Endothelial cell of umbilical vein (primary cell): ENCODE measurements around the gene APBA2. TPM values are rescaled to one million over a fixed set of nuclear protein-coding genes. Genes with fewer than 3 reads are reported as not detected.

ENCODE experiments used
- BruUV-seq: library from RNA; stranded (reverse); fragments of 400-500 nt; replicated peaks from 2 replicates; lab custom pipeline; 2021; lab: Mats Ljungman, UMichigan
- CTCF ChIA-PET: fragments of 300-600, 350-600 bp; sonication (Branson Sonifier 250); formaldehyde crosslinking; loops from one replicate; lab custom pipeline; 2021; ENCODE audit warnings: antibody characterized with exemption, inconsistent platforms; lab: Charles Lee
- POLR2A ChIA-PET: fragments of 300-600, 350-600 bp; sonication (Branson Sonifier 250); formaldehyde crosslinking; loops from one replicate; lab custom pipeline; 2021; ENCODE audit warnings: antibody characterized with exemption, inconsistent platforms; lab: Charles Lee
- DNase-seq: peaks from one replicate; pipeline ENCODE4 v3.0.0-alpha.2; 2011; ENCODE audit warnings: low read depth, low spot score
- FAIRE-seq: peaks from 2 replicates; lab custom pipeline; 2011; peaks lifted over from hg19 to GRCh38; lab: Jason Lieb, UNC
- H2AFZ ChIP-seq: 2 replicates; pipeline ENCODE4 v1.6.0; 2012; ENCODE audit warnings: low read depth, low read length, control low read depth, inconsistent platforms
- H3K27ac ChIP-seq: 2 replicates; pipeline ENCODE4 v1.5.1; 2011; ENCODE audit warnings: low read depth, mild to moderate bottlenecking, control low read depth, low read length, moderate library complexity; ENCODE audit not compliant: insufficient read depth
- H3K27me3 ChIP-seq, 2 experiments: 2 replicates each; pipeline versions ENCODE4 v1.6.0 to v1.6.1; 2011; ENCODE audit warnings: low read length in 2 of 2, mixed read lengths in 1 of 2; ENCODE audit not compliant: control insufficient read depth in 2 of 2, insufficient read depth in 2 of 2
- H3K36me3 ChIP-seq, 2 experiments: 2 replicates in 1 of 2; 3 replicates in 1 of 2; pipeline ENCODE4 v1.5.1; 2011; ENCODE audit warnings: low read length in 2 of 2, mild to moderate bottlenecking in 1 of 2, moderate library complexity in 1 of 2; ENCODE audit not compliant: control insufficient read depth in 2 of 2, insufficient read depth in 2 of 2; ENCODE audit errors: extremely low read depth in 1 of 2
- H3K4me1 ChIP-seq: 3 replicates; pipeline ENCODE4 v1.5.1; 2011; ENCODE audit warnings: mild to moderate bottlenecking, low read length; ENCODE audit not compliant: control insufficient read depth, insufficient read depth; ENCODE audit errors: extremely low read depth
- H3K4me2 ChIP-seq: 2 replicates; pipeline ENCODE4 v1.6.1; 2011; ENCODE audit warnings: low read length, control low read depth, mixed read lengths; ENCODE audit not compliant: insufficient read depth
- H3K4me3 ChIP-seq, 3 experiments: fragments of 200-600 bp in 1 of 3; sonication (generic), shearing (Covaris generic) in 1 of 3; replicated peaks in 1 of 3; 2 replicates each; pipeline ENCODE4 v1.5.1; 2011 to 2016; ENCODE audit warnings: control low read depth in 3 of 3, low read length in 3 of 3, mild to moderate bottlenecking in 2 of 3, inconsistent platforms in 1 of 3, low read depth in 1 of 3, moderate library complexity in 1 of 3; ENCODE audit not compliant: insufficient read depth in 1 of 3
- H3K79me2 ChIP-seq: 2 replicates; pipeline ENCODE4 v1.6.0; 2012; ENCODE audit warnings: low read length, inconsistent platforms; ENCODE audit not compliant: control insufficient read depth, insufficient read depth
- H3K9ac ChIP-seq: replicated peaks from 2 replicates; pipeline ENCODE3; 2011; ENCODE audit warnings: low read length, control low read depth; ENCODE audit not compliant: insufficient read depth; ENCODE audit errors: extremely low read depth
- H3K9me1 ChIP-seq: replicated peaks from 3 replicates; pipeline ENCODE4 v1.6.0; 2011; ENCODE audit warnings: mild to moderate bottlenecking, low read length; ENCODE audit not compliant: control insufficient read depth, insufficient read depth; ENCODE audit errors: extremely low read depth
- H3K9me3 ChIP-seq: replicated peaks from 2 replicates; pipeline ENCODE4 v1.5.1; 2012; ENCODE audit warnings: low read length, inconsistent platforms; ENCODE audit not compliant: control insufficient read depth, insufficient read depth
- H4K20me1 ChIP-seq: replicated peaks from 2 replicates; pipeline ENCODE3; 2011; ENCODE audit warnings: mild to moderate bottlenecking, low read length; ENCODE audit not compliant: control insufficient read depth, insufficient read depth; ENCODE audit errors: extremely low read depth
- EZH2 ChIP-seq: IDR thresholded peaks from 2 replicates; pipeline ENCODE4 v1.6.1; 2012; ENCODE audit warnings: borderline replicate concordance, low read depth, mild to moderate bottlenecking, moderate library complexity, low read length, inconsistent platforms; ENCODE audit not compliant: severe bottlenecking
- FOS ChIP-seq: IDR thresholded peaks from 2 replicates; pipeline ENCODE4 v1.6.1; 2011; ENCODE audit warnings: mild to moderate bottlenecking, low read length, moderate library complexity, borderline replicate concordance; ENCODE audit not compliant: insufficient read depth
- GATA2 ChIP-seq: IDR thresholded peaks from 2 replicates; pipeline ENCODE4 v1.7.0; 2011; ENCODE audit warnings: low read depth, mild to moderate bottlenecking, moderate library complexity, mixed read lengths, low read length; ENCODE audit not compliant: insufficient read length, insufficient read depth
- JUN ChIP-seq: IDR thresholded peaks from 2 replicates; pipeline ENCODE4 v1.6.1; 2011; ENCODE audit warnings: borderline replicate concordance, low read depth; ENCODE audit not compliant: insufficient read length, insufficient read depth
- MYC ChIP-seq: IDR thresholded peaks from one replicate; pipeline ENCODE4 v1.6.1; 2011; ENCODE audit warnings: mild to moderate bottlenecking, low read depth, low read length
- POLR2A ChIP-seq: IDR thresholded peaks from 2 replicates; pipeline ENCODE4 v1.6.1; 2012; ENCODE audit warnings: low read depth, mild to moderate bottlenecking, control low read depth, low read length
- POLR2AphosphoS5 ChIP-seq: IDR thresholded peaks from 2 replicates; pipeline ENCODE4 v1.6.1; 2012; ENCODE audit warnings: low read depth, mild to moderate bottlenecking, control low read depth, low read length, moderate library complexity; ENCODE audit not compliant: insufficient read depth
- dilution Hi-C: fragments of 300-500 bp; cut with MboI; formaldehyde crosslinking; loops from one replicate; pipeline ENCODE4 v1.15.0; 2019; ENCODE audit warnings: low sequenced_read_pairs; ENCODE audit not compliant: extremely low pct_ligation_motif_present
- intact Hi-C: fragments of 100-400 bp; cut with micrococcal nuclease; formaldehyde crosslinking; loops from one replicate; pipeline ENCODE4 v1.10.0; 2022
- polyA plus RNA-seq, 4 experiments: library from polyadenylated mRNA; depleted of rRNA in 3 of 4; stranded (reverse) in 3 of 4; unstranded in 1 of 4; fragments of >200 nt; gene quantifications; 2 replicates each; pipeline versions ENCODE4 v1.2.1 to v1.2.3, GENCODE V29; 2011 to 2012; ENCODE audit warnings: missing spikeins in 1 of 4
- total RNA-seq: library from RNA; stranded (reverse); gene quantifications from 2 replicates; pipeline ENCODE4 v1.2.3, GENCODE V29; 2021
- TF ChIP-seq, protein P1 (sequence below), 2 donors: IDR thresholded peaks; 1 replicate in 1 of 2; 2 replicates in 1 of 2; pipeline ENCODE4 v1.5.1; 2011; ENCODE audit warnings: low read length in 2 of 2, mild to moderate bottlenecking in 2 of 2, moderate library complexity in 2 of 2, control low read depth in 1 of 2, inconsistent platforms in 1 of 2, low read depth in 1 of 2; ENCODE audit not compliant: insufficient read depth in 1 of 2; ENCODE audit errors: extremely low read depth in 1 of 2
- TF ChIP-seq, protein P2 (sequence below): IDR thresholded peaks from 2 replicates; pipeline ENCODE4 v1.6.1; 2011; ENCODE audit not compliant: insufficient read depth, insufficient read length

APBA2 gene
- total and polyA plus RNA-seq, 2 donors (not counting 3 experiments of a cell fraction or from before 2014, with no cell fraction given) = 5.7 to 11.1 TPM

- no peaks in the 10 kb centered on the region for H3K9me3 ChIP-seq
- no peaks in the 10 kb centered on the region for H3K4me1 ChIP-seq
- DNase-seq (no peak), FAIRE-seq (no peak)
- ChIA-PET CTCF (interaction anchor here (0.8 kb wide), 1 partner anchor 9 kb away, joined by 3 read pairs; no protein-coding TSS in a partner anchor), POLR2A (no interaction called here)
- H3K36me3 ChIP-seq = no peaks in the 10 kb centered on the region
- no peaks in the 10 kb centered on the region for H3K9me1 ChIP-seq
- no peak for TF ChIP-seq EZH2
- TF ChIP-seq, protein P1, sequence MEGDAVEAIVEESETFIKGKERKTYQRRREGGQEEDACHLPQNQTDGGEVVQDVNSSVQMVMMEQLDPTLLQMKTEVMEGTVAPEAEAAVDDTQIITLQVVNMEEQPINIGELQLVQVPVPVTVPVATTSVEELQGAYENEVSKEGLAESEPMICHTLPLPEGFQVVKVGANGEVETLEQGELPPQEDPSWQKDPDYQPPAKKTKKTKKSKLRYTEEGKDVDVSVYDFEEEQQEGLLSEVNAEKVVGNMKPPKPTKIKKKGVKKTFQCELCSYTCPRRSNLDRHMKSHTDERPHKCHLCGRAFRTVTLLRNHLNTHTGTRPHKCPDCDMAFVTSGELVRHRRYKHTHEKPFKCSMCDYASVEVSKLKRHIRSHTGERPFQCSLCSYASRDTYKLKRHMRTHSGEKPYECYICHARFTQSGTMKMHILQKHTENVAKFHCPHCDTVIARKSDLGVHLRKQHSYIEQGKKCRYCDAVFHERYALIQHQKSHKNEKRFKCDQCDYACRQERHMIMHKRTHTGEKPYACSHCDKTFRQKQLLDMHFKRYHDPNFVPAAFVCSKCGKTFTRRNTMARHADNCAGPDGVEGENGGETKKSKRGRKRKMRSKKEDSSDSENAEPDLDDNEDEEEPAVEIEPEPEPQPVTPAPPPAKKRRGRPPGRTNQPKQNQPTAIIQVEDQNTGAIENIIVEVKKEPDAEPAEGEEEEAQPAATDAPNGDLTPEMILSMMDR (IDR thresholded peaks at IDR 0.05; ENCODE audit: extremely low read depth in 1 of 2, insufficient read depth in 1 of 2, low read depth in 1 of 2, low read length in 2 of 2) = no peak
- no peak for TF ChIP-seq POLR2A
- TF ChIP-seq, protein P2, sequence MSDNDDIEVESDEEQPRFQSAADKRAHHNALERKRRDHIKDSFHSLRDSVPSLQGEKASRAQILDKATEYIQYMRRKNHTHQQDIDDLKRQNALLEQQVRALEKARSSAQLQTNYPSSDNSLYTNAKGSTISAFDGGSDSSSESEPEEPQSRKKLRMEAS = no peak
- TF ChIP-seq FOS = no peak
- no peak for TF ChIP-seq POLR2AphosphoS5
- TF ChIP-seq GATA2 = no peak
- no peak for TF ChIP-seq JUN
- no peak for TF ChIP-seq MYC
- H3K27me3 ChIP-seq = no peaks in the 10 kb centered on the region
- no peak overlapping the region for H3K4me2 ChIP-seq
- H4K20me1 ChIP-seq = no peaks in the 10 kb centered on the region
- intact Hi-C loops = no loop called here
- no peak overlapping the region for H3K9ac ChIP-seq
- no TSS peak for BruUV-seq
- dilution Hi-C loops = no loop called here
- H2AFZ ChIP-seq = no peak overlapping the region
- no peak overlapping the region for H3K27ac ChIP-seq
- no peak overlapping the region for H3K4me3 ChIP-seq
- no peaks in the 10 kb centered on the region for H3K79me2 ChIP-seq
Observed at GRCh38 chr15:28983432-28984311, 97.9 kb downstream of the APBA2 start.
